ENCODE results near the gene GSTA3.

GSTA3 gene

GRCh38 chr6:52858416-52858815 is 51.1 kb downstream of the GSTA3 start:
- no peak for DNase-seq (ENCODE audit: low spot score)

GRCh38 chr6:52856137-52856536 is 53.4 kb downstream of the GSTA3 start:
- DNase-seq (ENCODE audit: low spot score) = peak; percentile 63

- DNase-seq (ENCODE audit: low spot score) = no peak
These were observed 60.4 kb downstream of the GSTA3 start for GRCh38 chr6:52849137-52849536.
